Panc1 (cell line): ENCODE results near the gene USH1G. TPM values are rescaled to one million over a fixed set of nuclear protein-coding genes. Genes with fewer than 3 reads are reported as not detected.

Experiments used
- ATAC-seq: fragments of 200-7000 bp; cut with Tn5 transposase; 2 replicates; pipeline ENCODE4 v1.9.1; 2020; ENCODE audit warnings: mild to moderate bottlenecking, moderate library complexity
- BruUV-seq: library from RNA; stranded (reverse); fragments of 400-500 nt; replicated peaks from 2 replicates; lab custom pipeline; 2021; lab: Mats Ljungman, UMichigan
- CTCF ChIA-PET: fragments of 300-600 bp; sonication (Branson Sonifier 250); formaldehyde crosslinking; loops from one replicate; lab custom pipeline; 2022; ENCODE audit warnings: antibody characterized with exemption; lab: Charles Lee
- POLR2A ChIA-PET: fragments of 300-600 bp; sonication (Branson Sonifier 250); formaldehyde crosslinking; loops from one replicate; lab custom pipeline; 2022; ENCODE audit warnings: antibody characterized with exemption; lab: Charles Lee
- DNase-seq: peaks from one replicate; pipeline ENCODE4 v3.0.0-alpha.2; 2010; ENCODE audit warnings: low read depth, low spot score
- H3K27ac ChIP-seq: 2 replicates; pipeline ENCODE4 v1.5.1; 2011; ENCODE audit warnings: mild to moderate bottlenecking, low read length, inconsistent platforms
- H3K27me3 ChIP-seq: fragments of 200-500 bp; sonication (Bioruptor generic); 2 replicates; pipeline ENCODE4 v1.6.0; 2014; ENCODE audit warnings: low read length, inconsistent platforms; ENCODE audit not compliant: control insufficient read depth, insufficient read depth
- H3K36me3 ChIP-seq: fragments of 200-500 bp; sonication (Bioruptor generic); 2 replicates; pipeline ENCODE4 v1.5.1; 2014; ENCODE audit warnings: inconsistent platforms, mild to moderate bottlenecking, low read length, moderate library complexity; ENCODE audit not compliant: control insufficient read depth, insufficient read depth
- H3K4me1 ChIP-seq: 2 replicates; pipeline ENCODE4 v1.5.1; 2011; ENCODE audit warnings: inconsistent platforms, mild to moderate bottlenecking, low read length, moderate library complexity; ENCODE audit not compliant: control insufficient read depth, insufficient read depth
- H3K4me3 ChIP-seq, 2 experiments: 2 replicates each; pipeline ENCODE4 v1.5.1; 2011 to 2012; ENCODE audit warnings: low read depth in 2 of 2, low read length in 2 of 2, mild to moderate bottlenecking in 2 of 2, inconsistent platforms in 1 of 2, moderate library complexity in 1 of 2
- H3K9me3 ChIP-seq: fragments of 200-500 bp; sonication (Bioruptor generic); 2 replicates; pipeline ENCODE4 v1.5.1; 2014; ENCODE audit warnings: low read depth, mild to moderate bottlenecking, inconsistent platforms, low read length, moderate library complexity; ENCODE audit not compliant: control insufficient read depth, insufficient read depth
- CTCF ChIP-seq: fragments of 450-650 bp; IDR thresholded peaks from 2 replicates; pipeline ENCODE4 v1.5.1; 2017; ENCODE audit warnings: mild to moderate bottlenecking
- POLR2AphosphoS5 ChIP-seq: IDR thresholded peaks from 2 replicates; pipeline ENCODE4 v1.6.1; 2012; ENCODE audit warnings: mild to moderate bottlenecking, low read depth, low read length, moderate library complexity
- REST ChIP-seq, 2 experiments: IDR thresholded peaks; 2 replicates each; pipeline ENCODE4 v1.6.1; 2011 to 2012; ENCODE audit warnings: low read depth in 2 of 2, control low read depth in 1 of 2, low read length in 1 of 2, mild to moderate bottlenecking in 1 of 2, moderate library complexity in 1 of 2; ENCODE audit not compliant: insufficient read depth in 1 of 2
- SIN3A ChIP-seq: IDR thresholded peaks from 2 replicates; pipeline ENCODE4 v1.6.1; 2012; ENCODE audit warnings: low read depth, mild to moderate bottlenecking, low read length, moderate library complexity, borderline replicate concordance; ENCODE audit not compliant: insufficient read depth
- TCF7L2 ChIP-seq: IDR thresholded peaks from 2 replicates; pipeline ENCODE4 v1.6.1; 2011; ENCODE audit warnings: mild to moderate bottlenecking, low read depth, low read length, inconsistent platforms
- in situ Hi-C: cut with HindIII; loops from 2 replicates; pipeline ENCODE4 v1.10.0; 2016; ENCODE audit warnings: low sequenced_read_pairs, low pct_unique_long_range_greater_than_20kb
- intact Hi-C: fragments of 100-400 bp; cut with micrococcal nuclease; formaldehyde crosslinking; loops from one replicate; pipeline ENCODE4 v1.10.0; 2022; ENCODE audit not compliant: unreplicated experiment
- total RNA-seq: library from RNA; stranded (reverse); gene quantifications from one replicate; pipeline ENCODE4 v1.2.1, GENCODE V29; 2021; ENCODE audit not compliant: unreplicated experiment

USH1G gene
- total RNA-seq, 1 experiment from 2014 or later = not detected

GRCh38 chr17:74877592-74878548, 45.2 kb downstream of the USH1G start:
- TF ChIP-seq SIN3A (no peak), REST (IDR thresholded peaks at IDR 0.05; ENCODE audit: insufficient read depth in 1 of 2, low read depth in 2 of 2, low read length in 1 of 2) (no peak), TCF7L2 (no peak), POLR2AphosphoS5 (no peak), CTCF (no peak)
- in situ Hi-C loops = no loop called here
- DNase-seq (no peak), ATAC-seq (no peak)
- ChIA-PET POLR2A (interaction anchor here (0.9 kb wide), 1 partner anchor 16 kb away, joined by 10 read pairs; no protein-coding TSS in a partner anchor), CTCF (interaction anchor here (0.7 to 0.8 kb wide), 2 partner anchors 10 to 13 kb away, joined by 3 to 4 read pairs; no protein-coding TSS in a partner anchor)
- intact Hi-C loops = no loop called here
- no peaks in the 10 kb centered on the region for H3K9me3 ChIP-seq
- H3K27ac ChIP-seq = no peak overlapping the region
- no peaks in the 10 kb centered on the region for H3K27me3 ChIP-seq
- H3K36me3 ChIP-seq = peaks cover 2% of the 10 kb centered on the region; the same call in 1 of the 2 replicates
- no TSS peak for BruUV-seq
- H3K4me3 ChIP-seq = no peak overlapping the region
- H3K4me1 ChIP-seq = peaks cover 6% of the 10 kb centered on the region

GRCh38 chr17:74875977-74876593, 47.0 kb downstream of the USH1G start:
- no TSS peak for BruUV-seq
- Histone ChIP-seq H3K4me1 (peaks cover 9% of the 10 kb centered on the region), H3K36me3 (peaks cover 9% of the 10 kb centered on the region; the same call in 1 of the 2 replicates), H3K27ac (no peak overlapping the region), H3K4me3 (no peak overlapping the region), H3K27me3 (no peaks in the 10 kb centered on the region), H3K9me3 (no peaks in the 10 kb centered on the region)
- ATAC-seq (no peak), DNase-seq (no peak)
- intact Hi-C loops = no loop called here
- TF ChIP-seq TCF7L2 (no peak), CTCF (no peak)
- in situ Hi-C loops = no loop called here
- ChIA-PET POLR2A (no interaction called here), CTCF (interaction anchor here (0.6 to 1.4 kb wide), 2 partner anchors 19 to 84 kb away, joined by 3 read pairs; no protein-coding TSS in a partner anchor)
